HepG2 (cell line): ENCODE results near the gene CD69. TPM values are rescaled to one million over a fixed set of nuclear protein-coding genes. Genes with fewer than 3 reads are reported as not detected.

Experiments used
- ATAC-seq: fragments of 200-7000 bp; cut with Tn5 transposase; 3 replicates; pipeline ENCODE4 v1.9.1; 2020; ENCODE audit warnings: mild to moderate bottlenecking, moderate library complexity
- BruUV-seq: library from RNA; stranded (reverse); fragments of 400-500 nt; replicated peaks from 2 replicates; lab custom pipeline; 2021; lab: Mats Ljungman, UMichigan
- CTCF ChIA-PET: fragments of 300-600 bp; formaldehyde crosslinking; extraction: SDS; loops from one replicate; lab custom pipeline; 2021; ENCODE audit warnings: low total read pairs, inconsistent platforms, low intra/inter-chr PET ratio; lab: Yijun Ruan, JAX
- POLR2A ChIA-PET: fragments of 350-600 bp; sonication (Branson Sonifier 250); formaldehyde crosslinking; loops from one replicate; lab custom pipeline; 2020; ENCODE audit warnings: antibody characterized with exemption, inconsistent platforms; lab: Yijun Ruan, JAX
- DNase-seq: peaks from one replicate; pipeline ENCODE4 v3.0.0-alpha.2; 2015; ENCODE audit warnings: low spot score
- FAIRE-seq: peaks from 3 replicates; lab custom pipeline; 2011; peaks lifted over from hg19 to GRCh38; lab: Jason Lieb, UNC
- H2AFZ ChIP-seq: one replicate; pipeline ENCODE4 v1.6.1; 2011; ENCODE audit warnings: low read length, inconsistent platforms
- H3K27ac ChIP-seq: fragments of 300-600 bp; 3 replicates; pipeline ENCODE4 v1.8.0; 2011; ENCODE audit warnings: mixed run types, mild to moderate bottlenecking, mixed read lengths, low read length, inconsistent platforms; ENCODE audit not compliant: insufficient read depth; ENCODE audit errors: extremely low read length
- H3K27me3 ChIP-seq, 2 experiments: fragments of 200-600 bp in 1 of 2; 2 replicates in 1 of 2; 3 replicates in 1 of 2; pipeline versions ENCODE4 v1.6.0 to v1.8.0; 2011; ENCODE audit warnings: low read length in 2 of 2, mild to moderate bottlenecking in 2 of 2, moderate library complexity in 2 of 2, inconsistent platforms in 1 of 2; ENCODE audit not compliant: insufficient read depth in 2 of 2, control insufficient read depth in 1 of 2
- H3K36me3 ChIP-seq, 2 experiments: fragments of 200-600 bp in 1 of 2; replicated peaks in 1 of 2; 2 replicates in 1 of 2; 3 replicates in 1 of 2; pipeline versions ENCODE4 v1.5.1 to v1.8.0; 2011; ENCODE audit warnings: low read length in 2 of 2, inconsistent platforms in 1 of 2; ENCODE audit not compliant: insufficient read depth in 2 of 2, control insufficient read depth in 1 of 2
- H3K4me1 ChIP-seq: 2 replicates; pipeline ENCODE4 v1.5.1; 2012; ENCODE audit warnings: low read length, inconsistent platforms; ENCODE audit not compliant: insufficient read depth
- H3K4me2 ChIP-seq: 2 replicates; pipeline ENCODE4 v1.6.0; 2011; ENCODE audit warnings: low read depth, low read length, inconsistent platforms
- H3K4me3 ChIP-seq, 3 experiments: fragments of 200-600 bp in 1 of 3; sonication (generic), shearing (Covaris generic) in 1 of 3; replicated peaks in 1 of 3; 2 replicates each; pipeline ENCODE4 v1.5.1; 2011 to 2016; ENCODE audit warnings: low read length in 3 of 3, inconsistent platforms in 2 of 3, low read depth in 2 of 3, mild to moderate bottlenecking in 2 of 3, control low read depth in 1 of 3, mixed read lengths in 1 of 3; ENCODE audit not compliant: insufficient read depth in 1 of 3
- H3K79me2 ChIP-seq: one replicate; pipeline ENCODE4 v1.6.1; 2011; ENCODE audit warnings: low read length, inconsistent platforms; ENCODE audit not compliant: insufficient read depth
- H3K9ac ChIP-seq: 2 replicates; pipeline ENCODE4 v1.6.0; 2011; ENCODE audit warnings: mild to moderate bottlenecking, low read depth, low read length, inconsistent platforms; ENCODE audit not compliant: insufficient read depth
- H3K9me3 ChIP-seq: 2 replicates; pipeline ENCODE4 v1.5.1; 2012; ENCODE audit warnings: mild to moderate bottlenecking, low read length
- H4K20me1 ChIP-seq: 2 replicates; pipeline ENCODE4 v1.6.0; 2011; ENCODE audit warnings: inconsistent platforms, mild to moderate bottlenecking, low read length, moderate library complexity; ENCODE audit not compliant: insufficient read depth
- GTF2F1 ChIP-seq: fragments of 150-350 bp; IDR thresholded peaks from 2 replicates; pipeline ENCODE4 v1.6.1; 2014; ENCODE audit warnings: low read length
- HCFC1 ChIP-seq: fragments of 150-350 bp; IDR thresholded peaks from 2 replicates; pipeline ENCODE4 v1.6.1; 2014; ENCODE audit warnings: low read depth, low read length
- IRX3 ChIP-seq: sonication (generic); formaldehyde crosslinking; IDR thresholded peaks from 2 replicates; pipeline ENCODE4 v1.8.1; 2023; ENCODE audit warnings: mild to moderate bottlenecking, low read depth, missing genetic modification reagents, borderline replicate concordance
- LCORL ChIP-seq, 2 experiments: fragments of 450-650 bp in 1 of 2; sonication (generic) in 1 of 2; formaldehyde crosslinking in 1 of 2; IDR thresholded peaks; 2 replicates each; pipeline versions ENCODE4 v1.5.0 to v1.6.1; 2017 to 2020; ENCODE audit warnings: antibody characterized with exemption in 1 of 2, missing genetic modification reagents in 1 of 2
- NCOA2 ChIP-seq: sonication (generic); formaldehyde crosslinking; IDR thresholded peaks from 2 replicates; pipeline ENCODE4 v1.8.0; 2022; ENCODE audit warnings: inconsistent platforms
- NPAS2 ChIP-seq: sonication (generic); formaldehyde crosslinking; IDR thresholded peaks from 2 replicates; pipeline ENCODE4 v1.8.0; 2022; ENCODE audit warnings: mild to moderate bottlenecking, missing genetic modification reagents, borderline replicate concordance
- PHF20 ChIP-seq: sonication (generic); formaldehyde crosslinking; IDR thresholded peaks from 2 replicates; pipeline ENCODE4 v1.5.0; 2020; ENCODE audit warnings: mild to moderate bottlenecking, missing genetic modification reagents
- SP140L ChIP-seq: sonication (generic); formaldehyde crosslinking; IDR thresholded peaks from 2 replicates; pipeline ENCODE4 v1.4.0; 2020; ENCODE audit warnings: missing genetic modification reagents, borderline replicate concordance
- ZNF432 ChIP-seq: sonication (generic); formaldehyde crosslinking; IDR thresholded peaks from 2 replicates; pipeline ENCODE4 v1.5.0; 2020; ENCODE audit warnings: missing genetic modification reagents, mild to moderate bottlenecking, borderline replicate concordance
- ZSCAN21 ChIP-seq: sonication (generic); formaldehyde crosslinking; IDR thresholded peaks from 2 replicates; pipeline ENCODE4 v1.8.0; 2022; ENCODE audit warnings: mild to moderate bottlenecking, missing genetic modification reagents, moderate library complexity, borderline replicate concordance
- WGBS: methylation state at CpG from one replicate; pipeline ENCODE4 v1.1.6; 2017; ENCODE audit warnings: low lambda C conversion rate; 5-methylcytosine and 5-hydroxymethylcytosine counted together
- in situ Hi-C: cut with HindIII; loops from 2 replicates; pipeline ENCODE4 v1.10.0; 2017; ENCODE audit warnings: low pct_unique_long_range_greater_than_20kb; ENCODE audit not compliant: extremely low pct_ligation_motif_present
- intact Hi-C: fragments of 100-400 bp; cut with micrococcal nuclease; formaldehyde crosslinking; loops from one replicate; pipeline ENCODE4 v1.10.0; 2022; ENCODE audit not compliant: unreplicated experiment
- polyA plus RNA-seq, 8 experiments: library from polyadenylated mRNA; depleted of rRNA in 3 of 8; stranded (reverse) in 7 of 8; unstranded in 1 of 8; fragments of >200 nt; fragmentation: Illumina TruSeq in 4 of 8; extraction: Trizol in 4 of 8; gene quantifications; 2 replicates each; pipeline versions ENCODE4 v1.2.1 to v1.2.3, GENCODE V29; 2011 to 2016; ENCODE audit warnings: low read depth in 4 of 8, missing spikeins in 1 of 8, mixed read lengths in 1 of 8; ENCODE audit not compliant: insufficient read depth in 1 of 8
- total RNA-seq, 5 experiments: library from RNA; depleted of rRNA; stranded (reverse); fragments of >200 nt; fragmentation: Illumina TruSeq; extraction: Trizol; gene quantifications; 2 replicates each; pipeline ENCODE4 v1.2.3, GENCODE V29; 2016; ENCODE audit warnings: low read depth in 1 of 5
- TF ChIP-seq, protein P1 (sequence below): sonication (generic); formaldehyde crosslinking; IDR thresholded peaks from 2 replicates; pipeline ENCODE4 v1.8.0; 2022; ENCODE audit warnings: mild to moderate bottlenecking, missing genetic modification reagents, moderate library complexity
- TF ChIP-seq, protein P2 (sequence below), 2 experiments: IDR thresholded peaks; 2 replicates each; pipeline ENCODE4 v1.6.1; 2011 to 2012; ENCODE audit warnings: low read length in 2 of 2, borderline replicate concordance in 1 of 2, low read depth in 1 of 2, mild to moderate bottlenecking in 1 of 2, moderate library complexity in 1 of 2
- TF ChIP-seq, protein P3 (sequence below): sonication (generic); formaldehyde crosslinking; IDR thresholded peaks from 2 replicates; pipeline ENCODE4 v1.4.0; 2020; ENCODE audit warnings: missing genetic modification reagents, mild to moderate bottlenecking, borderline replicate concordance
- TF ChIP-seq, protein P4 (sequence below): sonication (generic); formaldehyde crosslinking; IDR thresholded peaks from 2 replicates; pipeline ENCODE4 v1.9.0; 2021; ENCODE audit warnings: missing genetic modification reagents, mild to moderate bottlenecking, borderline replicate concordance
- TF ChIP-seq, protein P5 (sequence below): sonication (generic); formaldehyde crosslinking; IDR thresholded peaks from 2 replicates; pipeline ENCODE4 v1.4.0; 2020; ENCODE audit warnings: missing genetic modification reagents

Gene CD69
- total and polyA plus RNA-seq, 2 of the 13 experiments (the other 11 are each of a cell fraction or from before 2014, with no cell fraction given): not detected

DNA sequence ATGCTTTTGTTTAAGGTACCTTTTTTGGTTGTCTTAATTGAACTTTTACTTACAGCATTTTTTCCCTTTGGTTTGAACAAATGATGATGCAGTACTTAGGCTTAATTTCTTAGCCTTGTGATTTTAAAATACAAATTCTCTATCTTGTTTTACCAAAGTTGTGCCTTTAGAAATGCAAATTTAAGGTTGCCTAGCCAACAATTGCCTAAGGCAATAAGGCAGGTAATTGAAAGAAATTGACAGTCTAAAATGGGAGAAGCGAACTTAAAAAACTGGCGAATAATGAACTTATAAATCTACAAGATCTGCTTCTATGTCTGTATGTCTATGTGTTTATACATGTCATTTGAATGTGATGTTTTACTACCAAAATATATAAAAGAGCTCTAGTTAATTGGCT, 23.6 kb upstream of the CD69 start:
- intact Hi-C loops: no loop called here
- Histone ChIP-seq H3K4me3 (no peak overlapping the region), H3K4me2 (no peak overlapping the region), H2AFZ (no peak overlapping the region), H3K27me3 (peaks cover 0 to 3% of the 10 kb centered on the region in 2 experiments; a peak in 1 of 5 replicates), H3K9me3 (no peaks in the 10 kb centered on the region), H3K36me3 (no peaks in the 10 kb centered on the region), H3K79me2 (no peaks in the 10 kb centered on the region), H3K9ac (no peak overlapping the region), H3K27ac (no peak overlapping the region), H4K20me1 (no peaks in the 10 kb centered on the region), H3K4me1 (no peaks in the 10 kb centered on the region)
- ATAC-seq (no peak), FAIRE-seq (no peak), DNase-seq (no peak)
- ChIA-PET POLR2A (no interaction called here), CTCF (no interaction called here)
- 6% methylated on average over 2 of the region's 2 CpGs for WGBS
- in situ Hi-C loops: no loop called here
- BruUV-seq: no TSS peak
- TF ChIP-seq, protein P1, sequence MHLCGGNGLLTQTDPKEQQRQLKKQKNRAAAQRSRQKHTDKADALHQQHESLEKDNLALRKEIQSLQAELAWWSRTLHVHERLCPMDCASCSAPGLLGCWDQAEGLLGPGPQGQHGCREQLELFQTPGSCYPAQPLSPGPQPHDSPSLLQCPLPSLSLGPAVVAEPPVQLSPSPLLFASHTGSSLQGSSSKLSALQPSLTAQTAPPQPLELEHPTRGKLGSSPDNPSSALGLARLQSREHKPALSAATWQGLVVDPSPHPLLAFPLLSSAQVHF (CRISPR knock-in tag): no peak
- TF ChIP-seq SP140L: no peak
- no peak for TF ChIP-seq ZNF432 (CRISPR knock-in tag)
- TF ChIP-seq, protein P2, sequence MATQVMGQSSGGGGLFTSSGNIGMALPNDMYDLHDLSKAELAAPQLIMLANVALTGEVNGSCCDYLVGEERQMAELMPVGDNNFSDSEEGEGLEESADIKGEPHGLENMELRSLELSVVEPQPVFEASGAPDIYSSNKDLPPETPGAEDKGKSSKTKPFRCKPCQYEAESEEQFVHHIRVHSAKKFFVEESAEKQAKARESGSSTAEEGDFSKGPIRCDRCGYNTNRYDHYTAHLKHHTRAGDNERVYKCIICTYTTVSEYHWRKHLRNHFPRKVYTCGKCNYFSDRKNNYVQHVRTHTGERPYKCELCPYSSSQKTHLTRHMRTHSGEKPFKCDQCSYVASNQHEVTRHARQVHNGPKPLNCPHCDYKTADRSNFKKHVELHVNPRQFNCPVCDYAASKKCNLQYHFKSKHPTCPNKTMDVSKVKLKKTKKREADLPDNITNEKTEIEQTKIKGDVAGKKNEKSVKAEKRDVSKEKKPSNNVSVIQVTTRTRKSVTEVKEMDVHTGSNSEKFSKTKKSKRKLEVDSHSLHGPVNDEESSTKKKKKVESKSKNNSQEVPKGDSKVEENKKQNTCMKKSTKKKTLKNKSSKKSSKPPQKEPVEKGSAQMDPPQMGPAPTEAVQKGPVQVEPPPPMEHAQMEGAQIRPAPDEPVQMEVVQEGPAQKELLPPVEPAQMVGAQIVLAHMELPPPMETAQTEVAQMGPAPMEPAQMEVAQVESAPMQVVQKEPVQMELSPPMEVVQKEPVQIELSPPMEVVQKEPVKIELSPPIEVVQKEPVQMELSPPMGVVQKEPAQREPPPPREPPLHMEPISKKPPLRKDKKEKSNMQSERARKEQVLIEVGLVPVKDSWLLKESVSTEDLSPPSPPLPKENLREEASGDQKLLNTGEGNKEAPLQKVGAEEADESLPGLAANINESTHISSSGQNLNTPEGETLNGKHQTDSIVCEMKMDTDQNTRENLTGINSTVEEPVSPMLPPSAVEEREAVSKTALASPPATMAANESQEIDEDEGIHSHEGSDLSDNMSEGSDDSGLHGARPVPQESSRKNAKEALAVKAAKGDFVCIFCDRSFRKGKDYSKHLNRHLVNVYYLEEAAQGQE (IDR thresholded peaks at IDR 0.05; ENCODE audit: borderline replicate concordance in 1 of 2, low read depth in 1 of 2, low read length in 2 of 2): no peak
- TF ChIP-seq, protein P3, sequence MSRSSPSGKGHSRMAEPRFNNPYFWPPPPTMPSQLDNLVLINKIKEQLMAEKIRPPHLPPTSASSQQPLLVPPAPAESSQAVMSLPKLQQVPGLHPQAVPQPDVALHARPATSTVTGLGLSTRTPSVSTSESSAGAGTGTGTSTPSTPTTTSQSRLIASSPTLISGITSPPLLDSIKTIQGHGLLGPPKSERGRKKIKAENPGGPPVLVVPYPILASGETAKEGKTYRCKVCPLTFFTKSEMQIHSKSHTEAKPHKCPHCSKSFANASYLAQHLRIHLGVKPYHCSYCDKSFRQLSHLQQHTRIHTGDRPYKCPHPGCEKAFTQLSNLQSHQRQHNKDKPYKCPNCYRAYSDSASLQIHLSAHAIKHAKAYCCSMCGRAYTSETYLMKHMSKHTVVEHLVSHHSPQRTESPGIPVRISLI: no peak
- no peak for TF ChIP-seq GTF2F1
- no peak for TF ChIP-seq IRX3 (CRISPR knock-in tag)
- TF ChIP-seq PHF20 (CRISPR knock-in tag): no peak
- no peak for TF ChIP-seq LCORL (IDR thresholded peaks at IDR 0.05)
- TF ChIP-seq LCORL (CRISPR knock-in tag; IDR thresholded peaks at IDR 0.05): no peak
- no peak for TF ChIP-seq HCFC1
- no peak for TF ChIP-seq NCOA2 (CRISPR knock-in tag)
- TF ChIP-seq, protein P4, sequence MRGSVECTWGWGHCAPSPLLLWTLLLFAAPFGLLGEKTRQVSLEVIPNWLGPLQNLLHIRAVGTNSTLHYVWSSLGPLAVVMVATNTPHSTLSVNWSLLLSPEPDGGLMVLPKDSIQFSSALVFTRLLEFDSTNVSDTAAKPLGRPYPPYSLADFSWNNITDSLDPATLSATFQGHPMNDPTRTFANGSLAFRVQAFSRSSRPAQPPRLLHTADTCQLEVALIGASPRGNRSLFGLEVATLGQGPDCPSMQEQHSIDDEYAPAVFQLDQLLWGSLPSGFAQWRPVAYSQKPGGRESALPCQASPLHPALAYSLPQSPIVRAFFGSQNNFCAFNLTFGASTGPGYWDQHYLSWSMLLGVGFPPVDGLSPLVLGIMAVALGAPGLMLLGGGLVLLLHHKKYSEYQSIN (CRISPR knock-in tag): no peak
- TF ChIP-seq, protein P5, sequence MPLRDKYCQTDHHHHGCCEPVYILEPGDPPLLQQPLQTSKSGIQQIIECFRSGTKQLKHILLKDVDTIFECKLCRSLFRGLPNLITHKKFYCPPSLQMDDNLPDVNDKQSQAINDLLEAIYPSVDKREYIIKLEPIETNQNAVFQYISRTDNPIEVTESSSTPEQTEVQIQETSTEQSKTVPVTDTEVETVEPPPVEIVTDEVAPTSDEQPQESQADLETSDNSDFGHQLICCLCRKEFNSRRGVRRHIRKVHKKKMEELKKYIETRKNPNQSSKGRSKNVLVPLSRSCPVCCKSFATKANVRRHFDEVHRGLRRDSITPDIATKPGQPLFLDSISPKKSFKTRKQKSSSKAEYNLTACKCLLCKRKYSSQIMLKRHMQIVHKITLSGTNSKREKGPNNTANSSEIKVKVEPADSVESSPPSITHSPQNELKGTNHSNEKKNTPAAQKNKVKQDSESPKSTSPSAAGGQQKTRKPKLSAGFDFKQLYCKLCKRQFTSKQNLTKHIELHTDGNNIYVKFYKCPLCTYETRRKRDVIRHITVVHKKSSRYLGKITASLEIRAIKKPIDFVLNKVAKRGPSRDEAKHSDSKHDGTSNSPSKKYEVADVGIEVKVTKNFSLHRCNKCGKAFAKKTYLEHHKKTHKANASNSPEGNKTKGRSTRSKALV (CRISPR knock-in tag): no peak
- no peak for TF ChIP-seq NPAS2 (CRISPR knock-in tag)
- TF ChIP-seq ZSCAN21 (CRISPR knock-in tag): no peak
